ENCODE measurements around the gene AHNAK.

DNA sequence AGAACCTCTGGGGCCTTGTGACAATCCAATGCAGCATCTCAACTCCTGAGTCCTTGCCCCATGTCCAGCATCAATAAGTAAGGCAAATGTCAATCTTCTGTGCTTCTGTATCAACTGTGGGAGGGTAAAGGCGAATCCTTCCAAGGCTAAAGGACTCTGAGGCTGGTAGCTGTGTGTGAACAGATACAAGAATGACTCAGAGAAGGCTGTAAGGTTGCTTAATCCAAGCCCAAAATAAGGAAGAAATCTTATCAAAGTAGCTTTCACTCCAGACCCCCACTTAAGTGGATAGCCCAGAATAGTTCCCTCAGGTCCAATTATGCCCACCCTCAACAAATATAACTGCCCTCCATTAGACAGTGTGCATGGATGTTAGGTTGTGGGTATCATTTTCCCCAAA lies 155.9 kb downstream of the AHNAK start:
- TF ChIP-seq MYNN (tag by site-specific recombination; IDR thresholded peaks at IDR 0.05; ENCODE audit: borderline replicate concordance) (no peak), ZNF23 (tag by site-specific recombination; IDR thresholded peaks at IDR 0.05; ENCODE audit: borderline replicate concordance) (no peak), ZSCAN30 (tag by site-specific recombination; IDR thresholded peaks at IDR 0.05) (no peak), ZNF341 (tag by site-specific recombination; IDR thresholded peaks at IDR 0.05; ENCODE audit: low read depth) (no peak), ZNF670 (tag by site-specific recombination; IDR thresholded peaks at IDR 0.05; ENCODE audit: low read depth) (no peak), YY2 (tag by site-specific recombination; IDR thresholded peaks at IDR 0.05) (no peak), ZNF335 (tag by site-specific recombination; conservative IDR thresholded peaks at IDR 0.05) (no peak), ZNF121 (tag by site-specific recombination; IDR thresholded peaks at IDR 0.05) (no peak), ZNF140 (tag by site-specific recombination; IDR thresholded peaks at IDR 0.05) (no peak)
- TF ChIP-seq, protein P1, sequence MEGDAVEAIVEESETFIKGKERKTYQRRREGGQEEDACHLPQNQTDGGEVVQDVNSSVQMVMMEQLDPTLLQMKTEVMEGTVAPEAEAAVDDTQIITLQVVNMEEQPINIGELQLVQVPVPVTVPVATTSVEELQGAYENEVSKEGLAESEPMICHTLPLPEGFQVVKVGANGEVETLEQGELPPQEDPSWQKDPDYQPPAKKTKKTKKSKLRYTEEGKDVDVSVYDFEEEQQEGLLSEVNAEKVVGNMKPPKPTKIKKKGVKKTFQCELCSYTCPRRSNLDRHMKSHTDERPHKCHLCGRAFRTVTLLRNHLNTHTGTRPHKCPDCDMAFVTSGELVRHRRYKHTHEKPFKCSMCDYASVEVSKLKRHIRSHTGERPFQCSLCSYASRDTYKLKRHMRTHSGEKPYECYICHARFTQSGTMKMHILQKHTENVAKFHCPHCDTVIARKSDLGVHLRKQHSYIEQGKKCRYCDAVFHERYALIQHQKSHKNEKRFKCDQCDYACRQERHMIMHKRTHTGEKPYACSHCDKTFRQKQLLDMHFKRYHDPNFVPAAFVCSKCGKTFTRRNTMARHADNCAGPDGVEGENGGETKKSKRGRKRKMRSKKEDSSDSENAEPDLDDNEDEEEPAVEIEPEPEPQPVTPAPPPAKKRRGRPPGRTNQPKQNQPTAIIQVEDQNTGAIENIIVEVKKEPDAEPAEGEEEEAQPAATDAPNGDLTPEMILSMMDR (tag by site-specific recombination; IDR thresholded peaks at IDR 0.05): no peak
- TF ChIP-seq, protein P2, sequence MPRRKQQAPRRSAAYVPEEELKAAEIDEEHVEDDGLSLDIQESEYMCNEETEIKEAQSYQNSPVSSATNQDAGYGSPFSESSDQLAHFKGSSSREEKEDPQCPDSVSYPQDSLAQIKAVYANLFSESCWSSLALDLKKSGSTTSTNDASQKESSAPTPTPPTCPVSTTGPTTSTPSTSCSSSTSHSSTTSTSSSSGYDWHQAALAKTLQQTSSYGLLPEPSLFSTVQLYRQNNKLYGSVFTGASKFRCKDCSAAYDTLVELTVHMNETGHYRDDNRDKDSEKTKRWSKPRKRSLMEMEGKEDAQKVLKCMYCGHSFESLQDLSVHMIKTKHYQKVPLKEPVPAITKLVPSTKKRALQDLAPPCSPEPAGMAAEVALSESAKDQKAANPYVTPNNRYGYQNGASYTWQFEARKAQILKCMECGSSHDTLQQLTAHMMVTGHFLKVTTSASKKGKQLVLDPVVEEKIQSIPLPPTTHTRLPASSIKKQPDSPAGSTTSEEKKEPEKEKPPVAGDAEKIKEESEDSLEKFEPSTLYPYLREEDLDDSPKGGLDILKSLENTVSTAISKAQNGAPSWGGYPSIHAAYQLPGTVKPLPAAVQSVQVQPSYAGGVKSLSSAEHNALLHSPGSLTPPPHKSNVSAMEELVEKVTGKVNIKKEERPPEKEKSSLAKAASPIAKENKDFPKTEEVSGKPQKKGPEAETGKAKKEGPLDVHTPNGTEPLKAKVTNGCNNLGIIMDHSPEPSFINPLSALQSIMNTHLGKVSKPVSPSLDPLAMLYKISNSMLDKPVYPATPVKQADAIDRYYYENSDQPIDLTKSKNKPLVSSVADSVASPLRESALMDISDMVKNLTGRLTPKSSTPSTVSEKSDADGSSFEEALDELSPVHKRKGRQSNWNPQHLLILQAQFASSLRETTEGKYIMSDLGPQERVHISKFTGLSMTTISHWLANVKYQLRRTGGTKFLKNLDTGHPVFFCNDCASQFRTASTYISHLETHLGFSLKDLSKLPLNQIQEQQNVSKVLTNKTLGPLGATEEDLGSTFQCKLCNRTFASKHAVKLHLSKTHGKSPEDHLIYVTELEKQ (tag by site-specific recombination; IDR thresholded peaks at IDR 0.05; ENCODE audit: borderline replicate concordance): no peak
- TF ChIP-seq, protein P3, sequence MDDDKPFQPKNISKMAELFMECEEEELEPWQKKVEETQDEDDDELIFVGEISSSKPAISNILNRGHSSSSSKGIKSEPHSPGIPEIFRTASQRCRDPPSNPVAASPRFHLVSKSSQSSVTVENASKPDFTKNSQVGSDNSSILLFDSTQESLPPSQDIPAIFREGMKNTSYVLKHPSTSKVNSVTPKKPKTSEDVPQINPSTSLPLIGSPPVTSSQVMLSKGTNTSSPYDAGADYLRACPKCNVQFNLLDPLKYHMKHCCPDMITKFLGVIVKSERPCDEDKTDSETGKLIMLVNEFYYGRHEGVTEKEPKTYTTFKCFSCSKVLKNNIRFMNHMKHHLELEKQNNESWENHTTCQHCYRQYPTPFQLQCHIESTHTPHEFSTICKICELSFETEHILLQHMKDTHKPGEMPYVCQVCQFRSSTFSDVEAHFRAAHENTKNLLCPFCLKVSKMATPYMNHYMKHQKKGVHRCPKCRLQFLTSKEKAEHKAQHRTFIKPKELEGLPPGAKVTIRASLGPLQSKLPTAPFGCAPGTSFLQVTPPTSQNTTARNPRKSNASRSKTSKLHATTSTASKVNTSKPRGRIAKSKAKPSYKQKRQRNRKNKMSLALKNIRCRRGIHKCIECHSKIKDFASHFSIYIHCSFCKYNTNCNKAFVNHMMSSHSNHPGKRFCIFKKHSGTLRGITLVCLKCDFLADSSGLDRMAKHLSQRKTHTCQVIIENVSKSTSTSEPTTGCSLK (tag by site-specific recombination; IDR thresholded peaks at IDR 0.05): no peak

Measured in HEK293 (cell line).